Activated CD4-positive, alpha-beta T cell treated with anti-CD3 and anti-CD28 coated beads, Interleukin-2, amount 50 U/mL, for 24 hours (primary cell): ENCODE measurements around the gene DDX17.

Experiments
- DNase-seq, 2 donors: peaks; one replicate each; pipeline ENCODE4 v3.0.0-alpha.2; 2020; ENCODE audit warnings: low read depth in 1 of 2, low spot score in 1 of 2

Gene DDX17

GRCh38 chr22:38467438-38467903 lies 38.6 kb downstream of the DDX17 start:
- no peak for DNase-seq

DNA sequence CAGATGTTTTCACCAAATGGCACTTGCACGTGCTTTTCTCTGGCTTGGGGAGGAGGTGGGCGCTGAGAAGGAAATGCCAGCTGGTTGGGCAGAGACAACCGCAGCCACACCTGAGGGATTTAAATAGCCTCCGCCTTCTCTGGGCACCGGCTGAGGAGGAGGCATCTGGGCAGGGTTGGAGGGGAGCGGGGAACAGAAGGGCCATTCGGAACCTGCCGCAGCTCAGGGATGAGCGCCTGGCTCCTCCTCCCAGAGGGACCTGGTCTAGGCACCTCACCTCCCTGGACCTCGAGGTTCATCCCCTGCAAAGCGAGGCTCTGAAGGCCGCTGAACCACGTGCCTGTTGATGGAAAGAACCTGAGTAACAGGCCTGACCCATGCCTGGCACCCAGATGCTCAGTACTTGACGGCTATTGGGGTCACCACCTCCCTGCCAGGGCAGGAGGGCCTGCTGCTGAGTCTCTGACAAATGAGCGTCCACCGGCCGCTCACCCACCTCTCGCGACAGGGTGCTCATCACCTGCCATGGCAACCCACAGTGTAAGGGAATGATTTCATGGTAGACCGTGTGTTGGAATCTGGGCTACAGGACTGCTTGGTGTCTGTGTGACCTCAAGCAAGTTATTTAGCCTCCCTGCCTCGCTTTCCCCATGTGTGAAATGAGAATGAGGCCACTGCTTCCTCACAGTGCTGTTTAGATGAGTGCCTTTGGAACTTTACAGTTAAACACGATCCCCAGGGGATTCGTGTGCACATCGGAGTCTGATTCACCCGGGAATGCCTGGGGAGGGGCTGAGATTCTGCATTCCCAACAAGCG lies 40.2 kb downstream of the DDX17 start:
- DNase-seq = no peak

DNA sequence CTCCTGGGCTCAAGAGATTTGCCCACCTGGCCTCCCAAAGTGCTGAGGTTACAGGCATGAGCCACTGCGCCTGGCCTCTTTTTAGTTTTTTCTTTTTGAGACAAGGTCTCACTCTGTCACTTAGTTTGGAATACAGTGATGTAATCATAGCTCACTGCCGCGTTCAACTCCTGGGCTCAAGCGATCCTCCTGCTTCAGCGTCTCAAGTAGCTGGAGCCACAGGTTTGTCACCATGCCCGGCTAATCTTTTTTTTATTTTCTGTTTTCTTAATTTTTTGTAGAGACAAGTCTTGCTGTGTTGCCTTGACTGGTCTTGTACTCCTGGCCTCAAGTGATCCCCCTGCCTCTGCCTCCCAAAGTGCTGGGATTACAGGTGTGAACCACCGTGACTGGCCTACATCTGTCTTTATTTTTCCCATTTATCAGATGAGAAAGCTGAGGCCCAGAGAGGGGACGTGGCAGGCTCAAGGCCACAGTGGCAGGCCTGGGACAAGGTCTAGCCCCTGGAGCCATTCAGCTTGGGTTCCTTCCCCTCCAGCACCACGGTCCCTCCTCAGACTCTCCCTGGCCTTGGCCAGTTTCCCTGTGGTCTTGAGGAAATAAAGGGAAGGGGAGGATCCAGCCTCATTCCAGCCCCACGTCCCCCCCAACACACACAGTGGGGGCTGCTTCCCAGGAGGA lies 41.0 kb downstream of the DDX17 start:
- no peak for DNase-seq

DNA sequence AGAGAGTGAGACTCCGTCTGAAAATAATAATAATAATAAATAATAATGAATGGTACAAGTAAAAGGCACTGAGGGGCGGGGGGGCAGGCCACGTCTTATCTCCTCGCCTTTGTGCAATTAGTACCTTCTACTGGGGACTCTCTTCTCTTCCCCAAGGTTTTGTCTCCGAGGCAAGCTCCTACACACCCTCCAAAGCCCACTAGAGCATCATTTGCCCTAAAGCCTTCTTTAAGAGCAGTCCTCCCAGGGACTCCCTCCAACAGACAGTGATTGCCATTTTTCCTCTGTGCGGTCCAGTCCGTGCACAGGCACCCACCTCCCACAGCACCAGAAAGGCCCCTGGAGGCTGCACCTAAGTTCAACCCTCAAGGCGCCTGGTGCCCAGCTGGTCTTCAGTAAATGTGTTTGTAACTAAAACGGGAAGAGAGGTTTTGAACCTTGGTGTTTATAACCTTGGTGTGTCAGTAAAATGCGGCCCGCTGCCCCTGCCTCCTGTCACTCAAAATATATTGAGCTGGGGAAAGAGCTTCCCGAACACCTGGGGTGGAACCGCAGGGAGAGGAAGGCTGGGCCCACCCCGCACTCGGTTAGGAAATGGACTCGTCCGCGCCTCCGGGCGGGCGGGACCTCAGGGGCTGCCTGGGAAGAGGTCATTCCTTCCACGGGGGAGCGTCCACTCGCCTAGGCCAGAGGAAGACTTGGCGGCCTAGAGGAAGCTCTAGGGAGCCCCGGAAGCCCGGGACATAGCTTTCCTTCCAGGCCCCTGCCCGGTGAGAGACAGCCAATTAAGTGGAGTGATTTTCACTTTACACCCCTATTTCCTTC lies 42.9 kb downstream of the DDX17 start:
- no peak for DNase-seq

DNA sequence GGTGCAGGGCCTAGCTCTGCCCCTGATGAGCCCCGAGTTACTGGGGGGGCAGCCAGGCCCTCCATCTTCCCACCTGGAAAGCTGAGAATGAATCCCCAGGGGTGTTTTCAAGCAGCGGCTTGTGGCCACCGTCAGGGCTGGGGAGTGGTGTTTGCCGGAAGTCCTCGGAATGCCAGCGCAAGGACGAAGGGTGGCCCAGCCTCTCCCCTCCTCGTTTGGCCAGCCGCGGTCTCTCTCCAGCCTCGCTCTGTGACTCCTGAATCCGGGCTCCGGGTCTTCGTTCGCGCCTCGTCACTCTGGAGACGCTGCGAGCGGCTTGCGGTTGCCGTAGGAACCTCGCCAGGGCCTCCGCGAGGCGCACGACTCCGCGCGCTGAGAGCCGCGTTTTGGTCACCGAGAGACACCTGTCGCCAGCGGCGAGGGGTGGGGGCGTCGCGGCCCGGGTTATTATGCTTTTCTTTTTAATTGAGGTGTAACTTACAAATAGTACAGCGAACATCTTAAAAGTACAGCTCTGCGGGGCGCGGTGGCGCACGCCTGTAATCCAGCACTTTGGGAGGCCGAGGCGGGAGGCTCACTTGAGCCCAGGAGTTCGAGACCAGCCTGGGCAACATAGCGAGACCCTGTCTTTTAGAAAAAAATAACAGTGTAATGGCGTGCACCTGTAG lies 44.6 kb downstream of the DDX17 start:
- DNase-seq = peak; percentile 22 to 30

GRCh38 chr22:38461057-38461413 lies 45.1 kb downstream of the DDX17 start:
- DNase-seq = no peak

- DNase-seq = no peak
These were observed 45.7 kb downstream of the DDX17 start for GRCh38 chr22:38460426-38460840.

GRCh38 chr22:38456841-38457699 lies 49.0 kb downstream of the DDX17 start:
- DNase-seq = no peak

GRCh38 chr22:38456272-38456835 lies 49.8 kb downstream of the DDX17 start:
- DNase-seq = no peak

DNA sequence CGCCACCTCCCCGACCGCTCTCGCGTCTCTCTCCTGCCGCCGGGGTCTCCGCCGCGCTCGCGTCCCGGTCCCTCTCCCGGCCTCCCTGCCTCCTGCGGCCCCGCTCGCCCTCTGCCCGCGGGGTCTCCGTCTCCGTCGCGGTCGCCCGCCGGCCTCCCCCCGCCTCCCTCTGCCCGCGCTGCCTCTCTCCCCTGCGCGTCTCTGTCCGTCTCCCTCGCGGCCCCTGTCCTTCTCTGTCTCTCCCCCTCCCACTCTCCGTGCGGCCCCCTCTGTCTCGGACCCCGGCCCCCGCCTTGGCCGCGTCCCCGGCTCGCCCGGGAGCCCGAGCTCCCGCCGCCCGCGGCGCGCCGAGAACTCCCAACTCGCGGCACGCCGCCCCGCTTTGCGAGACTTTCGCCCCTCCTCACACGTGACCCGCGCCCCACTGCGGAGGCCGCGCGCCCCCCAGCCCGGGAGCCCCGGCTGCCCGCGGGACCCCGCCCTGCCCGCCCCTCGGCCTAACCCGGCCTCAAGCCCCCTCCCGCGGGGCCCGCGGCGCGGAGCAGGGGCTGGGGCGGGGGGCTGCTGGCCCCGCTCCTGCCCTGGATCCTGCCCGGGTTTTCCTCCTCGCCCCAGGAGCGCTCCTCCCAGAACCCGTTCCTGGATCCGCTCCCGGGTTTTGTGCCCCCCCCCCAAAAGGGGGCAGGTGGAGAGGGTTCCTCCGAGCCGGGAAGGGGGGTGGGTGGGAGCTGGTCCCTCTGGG lies 50.4 kb downstream of the DDX17 start:
- no peak for DNase-seq

DNA sequence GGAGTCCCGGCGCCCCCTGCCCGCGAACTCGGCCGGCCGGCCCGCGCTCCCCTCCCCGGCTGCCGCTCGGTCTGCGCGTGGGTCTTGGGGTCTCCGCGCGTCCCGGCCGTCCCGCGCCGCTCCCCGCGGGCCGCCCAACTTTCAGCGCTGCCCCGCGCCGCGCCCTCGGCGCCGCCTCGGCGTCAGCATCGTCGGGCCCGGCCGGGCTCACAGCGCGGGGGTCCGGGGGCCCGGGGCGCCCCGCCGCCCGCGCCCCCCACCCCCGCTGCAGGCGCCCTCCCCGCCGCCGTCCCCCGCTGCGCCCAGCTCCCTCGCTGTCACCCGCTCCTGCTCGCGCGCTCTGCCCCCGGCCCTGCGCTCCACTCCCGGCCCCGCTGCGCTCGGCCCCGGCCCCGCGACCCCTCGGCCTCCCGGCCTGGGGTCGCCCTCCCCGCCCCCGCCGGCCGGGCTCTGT lies 51.0 kb downstream of the DDX17 start, which contains the start of gene KCNJ4:
KCNJ4 (minus strand) TSS at position 124 of the 454 bp plus-strand sequence. CDS start 27,067 bp downstream, outside the sequence.
- no peak for DNase-seq

DNA sequence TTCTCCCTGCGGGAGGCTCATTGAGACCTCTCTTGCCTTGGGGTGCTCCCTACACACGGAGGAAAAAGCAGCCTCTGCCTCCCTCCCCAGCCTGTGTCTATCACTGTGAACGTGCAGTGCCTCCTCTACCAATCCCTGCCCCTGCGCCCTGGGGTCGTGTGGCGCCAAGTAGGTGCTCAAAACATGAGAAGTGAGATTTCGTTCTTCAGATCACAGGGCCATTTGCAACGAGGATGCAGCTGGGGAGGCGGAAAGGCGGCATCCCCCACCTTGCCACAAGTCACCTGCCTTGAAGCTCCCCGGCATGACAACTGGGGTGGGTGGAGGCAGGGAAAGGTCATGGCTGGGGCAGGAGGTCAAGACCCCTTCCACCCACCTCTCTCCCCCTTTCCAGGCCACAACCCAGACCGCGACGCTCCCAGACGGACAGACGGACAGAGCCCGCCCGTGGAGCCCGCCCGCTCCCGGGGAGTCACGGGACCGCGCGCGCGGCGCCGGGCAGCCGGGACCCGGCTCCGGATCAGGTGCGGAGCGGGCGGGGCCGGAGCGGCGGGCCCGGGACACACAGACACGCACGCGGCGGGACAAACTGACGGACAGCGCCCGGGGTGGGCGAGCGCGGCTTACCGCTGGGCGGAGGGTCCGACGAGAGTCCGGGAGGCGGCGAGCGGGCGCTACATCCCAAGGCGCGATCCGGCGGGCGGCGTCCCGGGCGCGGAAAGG lies 51.6 kb downstream of the DDX17 start:
- no peak for DNase-seq

- DNase-seq = no peak
These were observed 52.1 kb downstream of the DDX17 start for GRCh38 chr22:38453996-38454352.

GRCh38 chr22:38453066-38453672 lies 52.9 kb downstream of the DDX17 start:
- no peak for DNase-seq

DNA sequence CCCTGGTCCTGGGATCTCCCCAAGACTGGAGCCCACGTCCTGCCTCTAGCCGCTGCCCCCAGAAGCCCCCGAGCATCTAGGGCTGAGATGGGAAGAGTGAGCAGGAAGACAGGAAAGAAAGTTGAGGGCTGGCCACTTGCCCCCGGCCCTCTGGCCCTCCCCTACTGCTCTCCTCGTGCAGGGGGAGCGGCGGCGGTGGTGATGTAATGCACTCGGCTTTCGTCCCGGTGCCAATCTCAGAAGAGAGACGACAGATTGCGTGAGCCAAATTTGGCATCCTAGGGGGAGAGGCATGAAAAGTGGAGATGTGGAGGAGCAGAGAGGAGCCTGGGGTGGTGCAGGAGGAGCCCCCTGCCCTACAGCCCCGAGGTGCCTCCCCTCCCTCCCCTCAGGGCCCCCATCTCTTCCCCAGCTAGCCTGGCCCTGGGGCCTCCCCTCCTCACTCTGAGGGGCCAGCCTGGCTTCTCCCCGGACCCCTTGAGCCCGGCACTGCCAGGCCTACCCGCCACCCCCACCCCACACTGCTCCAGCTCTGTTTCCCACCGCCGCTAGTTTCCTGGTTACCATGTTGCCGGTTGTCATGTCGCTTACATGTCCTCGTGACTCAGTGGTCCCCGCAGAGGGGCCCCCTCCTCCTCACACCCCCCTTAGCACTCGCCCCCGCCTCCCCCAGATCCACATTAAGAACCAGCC lies 53.6 kb downstream of the DDX17 start:
- DNase-seq = no peak

- DNase-seq = no peak
These were observed 54.2 kb downstream of the DDX17 start for GRCh38 chr22:38451864-38452263.

- DNase-seq = no peak
These were observed 54.7 kb downstream of the DDX17 start for GRCh38 chr22:38451404-38451803.
